GM12801 (cell line): ENCODE data around the gene TKFC.

Source experiments
- TF ChIP-seq, protein P1 (sequence below): IDR thresholded peaks from one replicate; pipeline ENCODE4 v1.5.1; 2011; ENCODE audit warnings: control low read depth; ENCODE audit not compliant: insufficient read length; ENCODE audit errors: extremely low read depth

Gene TKFC

DNA sequence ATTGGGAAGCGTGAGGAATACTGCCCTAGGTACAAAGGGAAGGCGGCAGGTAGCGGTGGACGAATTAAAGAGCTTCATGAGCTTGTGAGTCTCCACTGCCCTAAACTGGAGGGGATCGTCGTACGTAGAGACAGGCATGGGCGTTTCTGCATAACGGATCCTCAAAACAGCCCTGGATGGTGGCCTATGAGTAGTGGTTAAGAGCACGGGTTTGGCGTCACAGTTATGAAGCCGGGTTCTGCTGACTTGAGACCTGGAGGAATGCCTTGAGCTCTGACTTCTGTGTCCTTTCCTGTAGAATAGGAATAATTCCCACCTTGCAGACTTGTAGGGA is 29.5 kb downstream of the TKFC start:
- TF ChIP-seq, protein P1, sequence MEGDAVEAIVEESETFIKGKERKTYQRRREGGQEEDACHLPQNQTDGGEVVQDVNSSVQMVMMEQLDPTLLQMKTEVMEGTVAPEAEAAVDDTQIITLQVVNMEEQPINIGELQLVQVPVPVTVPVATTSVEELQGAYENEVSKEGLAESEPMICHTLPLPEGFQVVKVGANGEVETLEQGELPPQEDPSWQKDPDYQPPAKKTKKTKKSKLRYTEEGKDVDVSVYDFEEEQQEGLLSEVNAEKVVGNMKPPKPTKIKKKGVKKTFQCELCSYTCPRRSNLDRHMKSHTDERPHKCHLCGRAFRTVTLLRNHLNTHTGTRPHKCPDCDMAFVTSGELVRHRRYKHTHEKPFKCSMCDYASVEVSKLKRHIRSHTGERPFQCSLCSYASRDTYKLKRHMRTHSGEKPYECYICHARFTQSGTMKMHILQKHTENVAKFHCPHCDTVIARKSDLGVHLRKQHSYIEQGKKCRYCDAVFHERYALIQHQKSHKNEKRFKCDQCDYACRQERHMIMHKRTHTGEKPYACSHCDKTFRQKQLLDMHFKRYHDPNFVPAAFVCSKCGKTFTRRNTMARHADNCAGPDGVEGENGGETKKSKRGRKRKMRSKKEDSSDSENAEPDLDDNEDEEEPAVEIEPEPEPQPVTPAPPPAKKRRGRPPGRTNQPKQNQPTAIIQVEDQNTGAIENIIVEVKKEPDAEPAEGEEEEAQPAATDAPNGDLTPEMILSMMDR, result no peak

DNA sequence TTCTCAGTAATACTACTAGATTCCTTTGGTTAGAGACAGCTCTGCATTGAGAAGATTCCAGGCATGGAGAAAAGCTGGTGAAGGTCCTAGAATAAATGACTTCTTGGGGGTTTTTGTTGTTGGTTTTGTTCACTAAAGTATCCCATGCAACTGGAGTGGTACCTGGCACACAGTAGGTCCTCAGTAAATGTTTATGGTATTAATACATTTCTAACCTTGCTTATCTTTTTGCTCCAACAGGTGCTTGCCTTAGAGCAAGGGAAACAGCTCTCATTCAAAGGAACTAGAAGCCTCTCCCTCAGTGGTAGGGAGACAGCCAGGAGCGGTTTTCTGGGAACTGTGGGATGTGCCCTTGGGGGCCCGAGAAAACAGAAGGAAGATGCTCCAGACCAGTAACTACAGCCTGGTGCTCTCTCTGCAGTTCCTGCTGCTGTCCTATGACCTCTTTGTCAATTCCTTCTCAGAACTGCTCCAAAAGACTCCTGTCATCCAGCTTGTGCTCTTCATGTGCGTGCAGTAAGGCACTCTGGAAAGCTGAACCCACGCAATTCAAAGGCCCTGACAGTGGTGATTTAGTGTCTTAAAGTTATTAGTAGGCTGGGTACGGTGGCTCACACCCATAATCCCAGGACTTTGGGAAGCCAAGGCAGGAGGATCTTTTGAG is 31.1 kb downstream of the TKFC start:
- TF ChIP-seq, protein P1, result no peak

DNA sequence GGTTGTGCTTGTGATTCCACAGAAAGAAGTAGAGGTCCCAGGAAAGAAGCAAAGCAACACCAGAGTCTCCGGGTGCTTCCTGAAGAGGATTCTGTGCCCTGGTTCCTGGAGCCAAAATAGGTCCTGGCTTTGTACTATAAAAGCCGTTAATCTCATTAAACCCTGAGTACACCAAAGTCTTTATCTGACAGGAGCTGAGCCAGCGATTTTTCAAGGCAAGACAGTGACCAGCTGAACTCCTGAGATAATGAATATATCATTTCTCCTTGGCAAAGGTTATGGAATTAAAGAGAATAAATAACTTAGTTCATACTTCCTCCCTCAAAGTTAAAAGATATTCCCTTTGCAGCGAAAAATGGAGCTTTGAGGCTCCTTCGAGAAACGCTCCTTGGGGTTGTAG is 34.4 kb downstream of the TKFC start:
- TF ChIP-seq, protein P1, result no peak

DNA sequence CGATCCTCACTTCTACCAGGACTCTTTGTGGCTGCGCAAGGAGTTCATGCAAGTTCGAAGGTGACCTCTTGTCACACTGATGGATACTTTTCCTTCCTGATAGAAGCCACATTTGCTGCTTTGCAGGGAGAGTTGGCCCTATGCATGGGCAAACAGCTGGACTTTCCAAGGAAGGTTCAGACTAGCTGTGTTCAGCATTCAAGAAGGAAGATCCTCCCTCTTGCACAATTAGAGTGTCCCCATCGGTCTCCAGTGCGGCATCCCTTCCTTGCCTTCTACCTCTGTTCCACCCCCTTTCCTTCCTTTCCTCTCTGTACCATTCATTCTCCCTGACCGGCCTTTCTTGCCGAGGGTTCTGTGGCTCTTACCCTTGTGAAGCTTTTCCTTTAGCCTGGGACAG is 35.6 kb downstream of the TKFC start:
- TF ChIP-seq, protein P1, result no peak

DNA sequence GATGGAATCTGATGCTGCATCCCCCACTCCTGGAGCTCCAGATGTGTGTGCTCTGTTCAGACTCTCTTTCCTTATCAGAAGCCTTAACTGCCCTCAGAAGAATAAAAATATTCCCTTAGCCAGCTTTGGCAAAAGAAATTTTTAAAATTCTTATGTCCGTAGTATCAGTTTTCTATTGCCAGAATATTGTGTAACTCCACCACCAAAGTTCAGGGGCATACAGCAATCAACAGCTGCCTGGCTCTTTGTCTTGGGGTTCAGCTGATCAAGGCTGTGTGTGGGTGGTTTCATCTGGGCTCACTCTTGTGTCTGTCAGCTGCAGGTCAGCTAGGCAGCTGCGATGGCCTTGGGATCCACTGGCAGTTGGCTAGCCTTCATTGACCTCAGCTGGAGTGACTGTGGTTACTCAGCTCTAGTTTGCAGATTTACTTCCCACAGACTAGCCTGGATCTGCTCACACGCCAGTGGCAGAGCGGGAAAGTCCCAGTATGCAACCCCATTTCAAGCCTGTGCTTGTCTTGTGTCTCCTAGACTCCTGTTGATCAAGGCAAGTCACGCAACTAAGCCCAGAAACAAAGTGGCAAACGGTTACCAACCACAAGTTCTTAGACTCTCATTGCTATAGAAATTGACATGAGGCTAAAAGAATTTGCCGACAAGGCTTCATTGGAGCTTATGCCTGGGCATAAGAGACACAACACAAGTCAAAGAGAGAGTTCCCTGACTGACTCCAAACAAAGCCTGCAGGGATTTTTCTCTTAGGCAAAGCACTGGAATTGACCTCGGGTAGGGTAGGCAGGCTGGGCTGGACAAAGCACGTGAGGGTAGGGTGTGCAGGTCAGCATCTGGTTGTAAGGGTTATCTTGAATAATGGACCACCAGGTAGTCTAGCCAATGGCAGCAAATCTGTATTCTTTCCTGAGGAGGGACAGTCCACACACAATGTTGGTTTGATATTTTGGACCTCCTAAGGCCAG is 36.6 kb downstream of the TKFC start:
- TF ChIP-seq, protein P1, result no peak

DNA sequence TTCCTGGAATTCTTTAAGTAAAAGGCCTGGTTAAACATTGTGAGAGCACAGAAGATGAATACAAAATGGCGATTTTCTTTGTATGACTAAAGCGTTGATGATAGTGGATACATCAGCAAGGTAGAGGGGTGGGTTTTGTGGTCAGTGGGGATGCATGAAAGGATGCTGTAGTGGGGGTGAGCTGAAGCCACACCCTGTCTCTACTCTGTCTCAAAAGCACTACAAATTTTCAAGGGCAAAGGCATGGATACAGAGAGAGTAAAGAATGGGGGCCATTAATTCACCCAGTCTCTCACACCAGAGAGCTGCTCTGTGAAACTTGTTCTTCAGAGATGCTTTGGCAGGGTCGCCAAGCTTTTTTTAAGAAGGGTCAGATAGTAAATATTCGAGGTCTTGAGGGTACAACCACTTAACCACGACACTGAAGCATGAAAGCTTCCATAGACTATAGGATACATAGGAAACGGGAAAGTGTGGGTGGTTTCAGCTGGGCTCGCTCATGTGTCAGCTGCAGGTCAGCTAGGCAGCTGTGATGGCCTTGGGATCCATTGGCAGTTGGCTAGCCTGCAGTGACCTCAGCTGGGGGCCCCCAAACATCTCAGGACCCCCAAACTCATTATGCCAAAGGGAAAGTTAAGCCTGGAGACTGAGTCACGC is 37.4 kb downstream of the TKFC start:
- TF ChIP-seq, protein P1, result no peak
